HG03159 (cell line): ENCODE measurements around the gene EDA2R.

Source experiments
- ATAC-seq: cut with Tn5 transposase; IDR thresholded peaks from one replicate; pipeline ENCODE4 v1.9.1; 2021; ENCODE audit warnings: mild to moderate bottlenecking, moderate library complexity; ENCODE audit not compliant: unreplicated experiment

The EDA2R gene

GRCh38 chrX:66547847-66548369 lies 91.0 kb downstream of the EDA2R start:
- no peak for ATAC-seq
